MV-4-11 (cell line): Measurements from ENCODE around the gene TMED5.

Experiments used
- DNase-seq: peaks from one replicate; lab custom pipeline; 2025; lab: John Stamatoyannopoulos, UW

The TMED5 gene

DNA sequence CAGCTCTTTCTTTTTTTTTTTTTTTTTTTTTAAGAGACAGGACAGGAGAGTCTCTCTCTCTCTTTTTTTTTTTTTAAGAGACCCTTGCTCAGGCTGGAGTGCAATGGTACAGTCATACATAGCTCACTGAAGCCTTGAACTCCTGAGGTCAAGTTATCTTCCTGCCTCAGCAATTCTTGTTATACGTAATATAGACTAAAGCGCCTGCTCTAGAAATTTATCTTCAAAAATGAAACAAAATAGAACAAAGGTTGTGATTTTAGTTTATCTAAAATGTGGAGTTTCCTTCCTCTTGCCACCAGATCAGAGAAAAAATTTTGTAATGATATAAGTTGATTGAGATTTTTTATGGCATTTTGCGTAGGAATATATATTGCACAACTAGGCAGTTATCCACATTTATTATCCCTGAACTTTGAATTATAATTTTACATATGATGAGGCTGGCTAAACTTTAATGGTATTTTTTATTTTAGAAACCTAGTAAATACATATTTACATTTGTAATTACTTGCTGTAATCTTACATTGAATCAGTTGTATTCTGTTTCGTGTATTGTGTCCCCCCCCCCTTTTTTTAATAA lies 56.9 kb downstream of the TMED5 start:
- no peak for DNase-seq

DNA sequence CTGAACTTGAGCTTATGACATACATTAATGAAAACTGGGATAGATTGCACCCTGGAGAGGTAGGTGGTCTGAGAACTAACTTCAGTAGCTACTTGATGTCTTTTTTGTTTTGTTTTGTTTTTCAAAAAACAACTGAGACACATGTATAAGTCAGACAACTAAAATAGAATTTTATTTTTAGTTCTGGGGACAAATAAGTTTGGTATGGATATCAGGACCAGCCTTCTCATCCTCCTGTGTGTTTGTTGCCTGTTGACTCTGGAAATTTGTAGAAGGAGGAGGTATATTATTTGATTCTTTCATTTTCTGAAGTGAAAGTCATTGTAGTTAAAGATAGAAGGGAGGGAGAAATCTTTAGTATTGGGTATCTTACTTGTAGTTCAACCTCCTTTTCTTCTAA lies 59.6 kb downstream of the TMED5 start:
- no peak for DNase-seq

DNA sequence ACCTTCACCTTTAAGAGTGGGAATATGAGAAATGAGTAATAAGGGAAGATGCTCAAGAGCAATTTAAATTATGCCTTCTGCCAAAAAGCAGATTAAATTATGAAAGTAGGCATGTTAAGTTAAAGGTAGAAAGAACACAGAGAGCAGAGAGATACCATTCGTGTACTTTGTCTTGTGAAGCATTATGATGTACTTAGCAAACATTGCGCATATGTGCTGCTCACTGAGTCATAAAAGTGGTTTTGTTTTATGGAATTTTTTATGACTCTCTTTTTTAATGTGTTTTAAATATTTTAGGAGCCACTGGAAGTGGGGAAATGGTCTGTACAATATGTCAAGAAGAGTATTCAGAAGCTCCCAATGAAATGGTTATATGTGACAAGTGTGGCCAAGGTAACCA lies 65.8 kb downstream of the TMED5 start:
- DNase-seq: no peak

GRCh38 chr1:93113127-93113526 lies 67.1 kb downstream of the TMED5 start:
- DNase-seq: no peak

GRCh38 chr1:93111561-93111960 lies 68.7 kb downstream of the TMED5 start:
- DNase-seq: no peak

DNA sequence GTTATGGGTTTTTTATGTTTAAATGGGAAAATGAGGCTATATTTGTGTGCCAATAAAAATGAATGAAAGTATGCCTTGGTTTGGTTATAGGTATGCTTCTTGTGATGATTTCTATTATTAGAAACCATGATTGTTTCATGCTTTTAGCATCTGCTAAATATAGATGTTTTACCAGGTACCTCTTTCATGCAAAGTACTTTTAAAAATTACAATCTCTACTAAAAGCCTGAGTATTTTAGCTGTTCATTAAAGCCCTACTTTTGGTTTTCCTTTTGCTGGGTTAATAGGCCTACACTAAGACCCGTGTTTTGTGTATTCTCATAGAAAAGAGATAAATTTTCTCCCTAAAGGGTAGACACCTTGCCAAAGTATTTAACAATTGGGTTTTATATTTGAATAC lies 69.1 kb downstream of the TMED5 start:
- no peak for DNase-seq

- DNase-seq: no peak
Observed at GRCh38 chr1:93109578-93109977, 70.6 kb downstream of the TMED5 start.

DNA sequence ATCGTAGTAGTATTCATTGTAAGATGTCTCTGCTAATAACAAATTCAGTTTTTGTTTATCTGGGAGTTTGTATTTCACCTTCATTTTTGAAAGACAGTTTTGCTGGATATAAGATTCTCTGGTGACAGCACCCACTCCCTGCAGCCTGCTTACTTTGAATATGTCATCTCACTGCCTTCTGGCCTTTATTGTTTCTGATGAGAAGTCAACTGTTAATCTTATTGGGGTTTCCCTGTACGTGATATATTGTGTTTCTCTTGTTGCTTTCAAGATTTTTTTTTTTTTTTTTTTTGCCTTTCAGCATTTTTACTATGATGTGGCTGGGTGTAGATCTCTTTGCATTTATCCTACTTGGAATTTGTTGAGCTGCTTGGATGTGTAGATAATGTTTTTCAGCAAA lies 71.9 kb downstream of the TMED5 start:
- DNase-seq: no peak

GRCh38 chr1:93107395-93107794 lies 72.8 kb downstream of the TMED5 start:
- DNase-seq: no peak

GRCh38 chr1:93106226-93106625 lies 74.0 kb downstream of the TMED5 start:
- DNase-seq: no peak

DNA sequence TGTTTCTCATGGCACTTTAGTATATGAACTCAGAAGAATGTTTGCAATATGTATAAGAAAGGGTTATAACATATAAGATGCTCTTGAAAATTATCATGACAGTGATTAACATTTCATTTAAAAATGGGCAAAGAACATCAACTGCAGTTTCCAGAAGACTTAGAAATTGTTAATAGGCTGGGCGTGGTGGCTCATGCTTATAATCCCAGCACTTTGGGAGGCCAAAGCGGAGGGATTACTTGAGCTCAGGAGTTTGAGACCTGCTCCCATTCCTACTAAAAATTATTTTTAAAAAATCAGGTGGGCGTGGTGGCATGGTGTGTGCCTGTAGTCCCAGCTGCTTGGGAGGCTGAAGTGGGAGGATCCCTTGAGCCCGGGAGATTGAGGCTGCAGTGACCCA lies 78.1 kb downstream of the TMED5 start:
- DNase-seq: no peak
